Stimulated activated CD8-positive, alpha-beta memory T cell treated with anti-CD3 and anti-CD28 coated beads, Interleukin-12 subunit alpha, Interleukin-12 subunit beta, amount 100 ng/mL, for 24 hours (primary cell): ENCODE data around the gene RNASE8.
"Not testable (repeated sequence)": the region's sequence is repeated elsewhere in the genome, so short reads cannot be mapped to it uniquely, and the experiment has no call there.

ENCODE experiments used
- DNase-seq: peaks from one replicate; pipeline ENCODE4 v3.0.0-alpha.2; 2020; ENCODE audit errors: extremely low read depth

Gene RNASE8

GRCh38 chr14:21057803-21058675, at the start of gene RNASE8:
RNASE8 (plus strand) TSS chr14:21057822; CDS start chr14:21057893, 71 bp downstream.
- DNase-seq, result no peak

- not testable (repeated sequence) for DNase-seq
These were observed 47.9 kb upstream of the RNASE8 start for GRCh38 chr14:21009721-21010120.

- DNase-seq, result no peak
These were observed 46.5 kb upstream of the RNASE8 start for GRCh38 chr14:21011136-21011535.

GRCh38 chr14:21014761-21015190, 42.8 kb upstream of the RNASE8 start:
- peak; percentile 54 for DNase-seq

GRCh38 chr14:21015312-21015711, 42.3 kb upstream of the RNASE8 start:
- DNase-seq, result no peak

GRCh38 chr14:21016413-21017190, 41.0 kb upstream of the RNASE8 start:
- DNase-seq, result no peak

GRCh38 chr14:21017528-21018245, 39.9 kb upstream of the RNASE8 start:
- DNase-seq, result no peak

GRCh38 chr14:21018286-21018685, 39.3 kb upstream of the RNASE8 start:
- DNase-seq, result no peak

- DNase-seq, result no peak
These were observed 38.8 kb upstream of the RNASE8 start for GRCh38 chr14:21018781-21019180.

GRCh38 chr14:21019366-21019765, 38.3 kb upstream of the RNASE8 start:
- no peak for DNase-seq

GRCh38 chr14:21020977-21021545, 36.6 kb upstream of the RNASE8 start:
- DNase-seq, result no peak

- no peak for DNase-seq
These were observed 34.9 kb upstream of the RNASE8 start for GRCh38 chr14:21022686-21023085.

GRCh38 chr14:21023174-21023573, 34.4 kb upstream of the RNASE8 start:
- no peak for DNase-seq

GRCh38 chr14:21023817-21024584, 33.6 kb upstream of the RNASE8 start:
- no peak for DNase-seq

GRCh38 chr14:21024585-21025370, 32.8 kb upstream of the RNASE8 start, which contains the start of gene NDRG2:
NDRG2 (minus strand) TSS chr14:21025061; CDS start chr14:21023315, 1,746 bp downstream.
- DNase-seq, result peak; percentile 23

- DNase-seq, result no peak
These were observed 32.0 kb upstream of the RNASE8 start for GRCh38 chr14:21025371-21026273.

GRCh38 chr14:21026274-21026987, 31.2 kb upstream of the RNASE8 start:
- no peak for DNase-seq

- no peak for DNase-seq
These were observed 30.7 kb upstream of the RNASE8 start for GRCh38 chr14:21026988-21027315.
